Sigmoid colon (tissue), 4 donors: ENCODE data around the gene TMEM135.
"Not testable (repeated sequence)": the region's sequence is repeated elsewhere in the genome, so short reads cannot be mapped to it uniquely, and the experiment has no call there.

Experiments
- EP300 ChIP-seq, 4 donors: sonication (generic); formaldehyde crosslinking; IDR thresholded peaks; one replicate each; pipeline ENCODE4 v1.6.1; 2017; ENCODE audit warnings: antibody characterized with exemption in 4 of 4
- POLR2A ChIP-seq, 2 donors: fragments of 450-650 bp; IDR thresholded peaks; one replicate each; pipeline ENCODE4 v1.6.1; 2016; ENCODE audit warnings: antibody characterized with exemption in 2 of 2, mild to moderate bottlenecking in 2 of 2, moderate library complexity in 2 of 2
- TF ChIP-seq, protein P1 (sequence below), 4 experiments: fragments of 450-650 bp in 3 of 4; fragments of 200-600 bp in 1 of 4; IDR thresholded peaks; one replicate each; pipeline ENCODE4 v1.5.1; 2016 to 2019; ENCODE audit warnings: antibody characterized with exemption in 4 of 4, mild to moderate bottlenecking in 3 of 4, moderate library complexity in 2 of 4

DNA sequence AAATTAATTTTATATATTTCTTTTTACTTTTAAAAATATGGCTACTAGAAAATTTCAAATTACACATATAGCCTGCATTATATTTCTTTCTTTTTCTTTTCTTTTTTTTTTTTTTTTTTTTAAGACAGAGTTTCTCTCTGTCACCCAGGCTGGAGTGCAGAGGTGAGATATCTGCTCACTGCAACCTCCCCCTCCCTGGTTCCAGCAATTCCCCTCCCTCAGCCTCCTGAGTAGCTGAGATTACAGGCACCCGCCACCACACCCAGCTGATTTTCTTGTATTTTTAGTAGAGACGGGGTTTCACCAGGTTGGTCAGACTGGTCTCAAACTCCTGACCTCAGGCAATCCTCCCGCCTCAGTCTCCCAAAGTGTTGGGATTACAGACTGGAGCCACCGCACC is 234.2 kb downstream of the TMEM135 start:
- TF ChIP-seq, protein P1, sequence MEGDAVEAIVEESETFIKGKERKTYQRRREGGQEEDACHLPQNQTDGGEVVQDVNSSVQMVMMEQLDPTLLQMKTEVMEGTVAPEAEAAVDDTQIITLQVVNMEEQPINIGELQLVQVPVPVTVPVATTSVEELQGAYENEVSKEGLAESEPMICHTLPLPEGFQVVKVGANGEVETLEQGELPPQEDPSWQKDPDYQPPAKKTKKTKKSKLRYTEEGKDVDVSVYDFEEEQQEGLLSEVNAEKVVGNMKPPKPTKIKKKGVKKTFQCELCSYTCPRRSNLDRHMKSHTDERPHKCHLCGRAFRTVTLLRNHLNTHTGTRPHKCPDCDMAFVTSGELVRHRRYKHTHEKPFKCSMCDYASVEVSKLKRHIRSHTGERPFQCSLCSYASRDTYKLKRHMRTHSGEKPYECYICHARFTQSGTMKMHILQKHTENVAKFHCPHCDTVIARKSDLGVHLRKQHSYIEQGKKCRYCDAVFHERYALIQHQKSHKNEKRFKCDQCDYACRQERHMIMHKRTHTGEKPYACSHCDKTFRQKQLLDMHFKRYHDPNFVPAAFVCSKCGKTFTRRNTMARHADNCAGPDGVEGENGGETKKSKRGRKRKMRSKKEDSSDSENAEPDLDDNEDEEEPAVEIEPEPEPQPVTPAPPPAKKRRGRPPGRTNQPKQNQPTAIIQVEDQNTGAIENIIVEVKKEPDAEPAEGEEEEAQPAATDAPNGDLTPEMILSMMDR (IDR thresholded peaks at IDR 0.05), result not testable (repeated sequence)
- not testable (repeated sequence) for TF ChIP-seq EP300, POLR2A (IDR thresholded peaks at IDR 0.05)
